Measurements from ENCODE around the gene SLC12A2.

SLC12A2 gene

DNA sequence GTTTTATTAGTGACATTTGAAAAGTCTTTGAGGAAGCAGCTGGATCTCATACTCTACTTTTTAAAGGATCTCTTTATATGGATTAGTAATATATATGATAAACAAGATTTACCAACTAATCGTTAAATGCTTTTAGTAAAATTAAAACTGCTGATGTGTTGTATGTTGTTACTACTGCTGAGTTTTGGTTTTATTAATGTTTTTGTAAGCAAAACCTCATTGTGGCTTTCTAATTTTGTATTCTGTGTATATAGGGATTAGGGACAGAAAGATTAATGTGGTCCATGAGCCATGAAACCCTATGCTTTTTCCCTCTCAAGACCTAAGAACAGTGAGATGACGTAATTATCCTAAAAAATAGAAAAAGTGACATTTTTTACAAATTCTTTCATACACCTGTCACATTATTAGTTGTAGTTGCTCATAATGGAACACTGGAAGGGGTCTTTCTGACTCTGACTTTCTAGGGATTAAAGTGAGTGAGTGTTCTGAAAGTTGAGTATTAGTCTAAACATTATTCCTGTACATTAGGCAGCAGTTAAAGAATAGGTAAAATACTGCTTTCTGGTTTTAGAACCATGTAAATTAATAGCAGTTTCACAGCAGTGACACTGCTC is 85.9 kb downstream of the SLC12A2 start:
- DNase-seq (ENCODE audit: low read depth in 2 of 2), result no peak

DNA sequence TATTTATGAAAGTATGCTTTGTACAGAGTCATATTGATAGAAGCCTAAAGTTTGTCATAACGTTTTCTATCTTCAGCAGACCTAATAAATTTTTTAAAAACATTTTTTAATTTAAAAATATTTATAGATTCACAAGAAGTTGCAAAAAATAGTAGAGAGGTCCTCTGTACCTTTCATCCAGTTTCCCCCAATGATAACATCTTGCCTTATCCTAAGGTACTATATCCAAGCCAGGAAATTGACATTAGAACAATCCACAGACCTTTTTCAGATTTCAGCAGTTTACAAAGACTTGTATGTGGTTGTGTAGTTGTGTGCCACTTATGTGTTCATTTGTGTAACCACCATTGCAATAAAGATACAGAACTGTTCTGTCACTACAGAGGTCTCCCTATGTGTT is 88.5 kb downstream of the SLC12A2 start:
- no peak for DNase-seq (ENCODE audit: low read depth in 2 of 2)

DNA sequence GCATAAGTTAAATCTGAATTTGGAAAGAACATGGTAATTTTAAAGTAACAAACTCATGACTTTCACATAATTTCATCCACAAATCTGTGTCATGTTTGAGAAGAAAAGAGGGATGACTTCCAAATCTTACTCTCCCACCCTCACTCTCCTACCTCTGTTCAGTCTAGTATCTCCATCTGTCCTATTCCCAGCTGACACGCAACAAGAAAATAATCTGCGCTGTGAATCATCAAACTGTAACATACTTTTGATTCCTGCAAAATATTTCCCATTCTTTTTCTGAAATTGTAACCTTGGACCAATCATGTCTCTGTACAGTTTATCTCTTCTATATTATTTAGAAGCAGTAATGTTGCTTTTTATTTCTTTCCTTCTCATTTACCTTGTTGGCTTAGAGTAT is 91.4 kb downstream of the SLC12A2 start:
- DNase-seq (ENCODE audit: low read depth in 2 of 2), result no peak

DNA sequence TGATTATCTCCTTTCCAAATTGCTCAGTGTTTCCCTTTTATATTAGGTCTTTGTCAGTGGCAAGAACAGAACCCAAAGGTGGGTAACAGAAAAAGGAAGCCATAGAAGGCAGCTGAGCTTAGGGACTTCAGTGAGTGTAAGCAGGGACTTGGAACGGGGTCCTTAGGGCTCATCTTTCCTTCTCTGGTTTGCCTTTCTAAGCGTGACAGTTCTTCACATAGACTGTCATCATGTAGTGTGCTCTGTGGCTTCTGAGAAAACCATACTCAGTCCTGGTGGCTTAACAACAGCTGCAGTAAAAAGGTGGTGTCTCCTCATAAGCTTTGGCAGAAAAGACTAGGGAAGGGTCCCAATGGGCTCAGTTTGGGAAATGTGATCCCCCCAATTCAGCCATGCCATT is 108.8 kb downstream of the SLC12A2 start:
- DNase-seq (ENCODE audit: low read depth in 2 of 2), result no peak

DNA sequence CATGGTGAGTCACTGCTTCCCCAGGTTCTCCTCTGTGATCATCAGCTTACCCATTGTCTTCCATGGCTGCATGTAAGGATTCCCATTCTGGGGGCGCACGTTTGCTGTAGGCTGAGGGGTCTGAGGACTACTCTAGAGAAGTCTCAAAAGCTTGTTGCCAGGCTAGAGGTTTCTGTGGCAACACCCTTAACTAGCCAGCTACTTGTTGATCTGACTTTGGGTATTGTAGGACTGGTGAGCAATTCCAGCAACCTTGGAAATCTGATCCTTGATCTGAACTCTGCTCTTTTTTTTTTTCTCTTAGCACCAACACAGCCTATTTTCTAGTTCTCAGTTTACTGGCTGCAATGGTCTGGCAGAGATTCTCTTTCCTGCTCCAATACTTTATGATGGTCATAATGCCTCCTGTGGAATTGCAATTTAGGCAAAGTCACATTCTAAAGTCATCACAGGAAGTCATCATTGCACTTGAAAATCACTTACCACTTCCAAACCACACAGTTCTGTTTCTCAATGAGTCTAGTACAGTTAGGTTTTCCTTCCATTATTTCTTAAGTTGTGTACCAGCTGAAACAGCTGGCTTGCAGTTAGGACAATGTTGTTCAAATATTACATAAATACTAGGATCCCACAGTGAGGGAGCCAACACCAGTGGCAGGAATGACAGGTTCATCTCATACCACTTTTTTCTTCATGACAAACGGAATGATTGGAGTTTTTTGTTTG is 110.3 kb downstream of the SLC12A2 start:
- DNase-seq (ENCODE audit: low read depth in 2 of 2), result no peak

DNA sequence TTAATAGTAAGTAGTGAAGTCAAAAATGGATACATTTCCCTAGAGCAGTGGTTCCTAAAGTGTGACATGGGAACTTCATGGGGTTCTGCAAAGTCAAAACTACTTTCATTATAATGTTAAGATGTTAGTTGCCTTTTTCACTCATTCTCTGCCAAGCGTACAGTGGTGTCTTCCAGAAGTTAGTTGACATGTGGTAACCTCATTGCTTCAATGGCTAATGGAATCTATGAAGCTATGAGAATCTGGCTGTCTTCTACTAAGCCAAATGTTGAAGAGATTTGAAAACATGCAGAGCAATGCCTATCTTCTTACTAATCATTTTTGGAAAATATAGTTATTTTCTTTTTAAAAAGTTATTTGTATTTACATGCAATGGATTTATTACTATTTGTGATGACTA is 111.8 kb downstream of the SLC12A2 start:
- no peak for DNase-seq (ENCODE audit: low read depth in 2 of 2)

DNA sequence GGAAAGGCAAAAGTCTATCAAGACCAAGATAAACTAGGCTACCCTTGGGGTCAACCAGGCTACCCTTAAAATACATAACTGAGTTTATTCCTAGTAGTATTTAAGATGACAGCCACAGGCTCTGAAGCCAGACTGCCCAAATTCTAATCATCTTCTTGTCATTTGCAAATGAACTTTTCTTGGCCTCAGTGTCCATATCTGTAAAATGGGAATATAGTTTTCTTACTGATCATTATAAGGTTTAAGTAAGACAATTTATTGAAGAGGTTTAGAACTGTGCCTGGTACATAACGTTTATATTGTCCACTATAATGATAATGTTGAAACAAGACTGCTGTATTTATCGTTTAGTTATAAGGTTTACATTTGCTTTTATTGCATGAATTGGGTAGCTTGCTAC is 112.5 kb downstream of the SLC12A2 start:
- no peak for DNase-seq (ENCODE audit: low read depth in 2 of 2)

DNA sequence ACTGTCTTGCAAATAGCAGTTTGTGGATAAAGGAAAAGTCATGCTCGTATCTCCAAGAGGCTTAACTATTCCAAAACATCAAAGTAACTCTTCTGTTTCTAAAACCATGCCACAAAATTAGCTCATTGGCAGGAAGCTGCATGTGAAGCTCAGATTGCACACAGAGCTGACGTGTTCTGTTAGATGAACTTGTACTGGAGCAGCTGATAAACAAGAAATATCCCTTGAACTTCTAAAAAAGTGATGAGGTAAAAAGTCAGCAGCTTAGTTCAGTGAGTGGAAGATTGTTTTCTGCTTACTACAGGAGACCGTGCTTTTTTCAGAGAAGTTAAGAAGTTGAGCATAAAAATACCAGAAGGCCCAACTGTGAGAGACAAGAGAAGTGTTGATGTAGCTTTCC is 113.2 kb downstream of the SLC12A2 start:
- no peak for DNase-seq (ENCODE audit: low read depth in 2 of 2)

DNA sequence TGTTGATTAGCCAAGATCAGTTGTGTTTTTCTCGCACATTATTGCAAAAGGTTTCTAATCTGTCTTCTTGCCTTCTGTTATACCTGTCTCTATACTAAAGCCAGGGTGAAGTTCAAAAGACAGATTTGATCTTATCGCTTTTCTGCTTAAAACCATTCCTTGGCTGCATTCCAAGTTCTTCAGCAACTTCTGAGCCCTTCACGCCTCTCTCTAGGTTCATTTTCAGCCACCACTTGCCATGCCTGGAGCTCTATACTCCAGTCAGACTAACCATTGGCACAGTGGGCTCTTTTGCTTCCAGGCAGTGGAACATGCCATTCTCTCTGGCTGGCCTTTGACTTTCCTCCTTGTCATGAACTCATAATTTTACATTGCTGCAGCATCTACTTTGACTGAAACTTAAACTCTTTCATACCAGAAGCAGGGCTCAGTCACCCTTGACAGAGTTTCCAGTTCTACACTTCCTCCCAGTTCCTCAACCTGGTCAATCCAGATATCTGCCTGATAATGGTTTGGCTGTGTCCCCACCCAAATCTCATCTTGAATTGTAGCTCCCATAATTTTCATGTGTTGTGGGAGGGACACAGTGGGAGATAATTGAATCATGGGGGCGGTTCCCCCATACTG is 114.4 kb downstream of the SLC12A2 start:
- DNase-seq (ENCODE audit: low read depth in 2 of 2), result no peak

DNA sequence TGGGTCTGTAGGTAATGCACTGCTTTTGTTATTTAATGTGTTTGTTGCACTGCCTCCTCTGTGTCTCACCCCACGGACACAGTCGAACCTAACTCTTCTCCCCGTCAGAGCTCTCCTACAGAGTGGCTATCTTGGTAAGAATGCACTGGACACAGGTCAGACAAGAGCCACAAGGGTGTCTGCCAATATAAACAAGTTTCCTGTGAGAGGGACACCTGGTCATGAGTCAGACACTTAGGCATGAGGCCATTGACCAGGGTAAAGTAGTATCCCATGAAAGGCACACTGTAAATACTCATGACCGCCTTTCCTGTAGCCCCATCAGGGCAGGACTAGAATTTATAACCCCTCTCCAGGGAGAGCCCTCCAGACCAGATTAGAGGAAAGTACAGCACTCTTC is 115.5 kb downstream of the SLC12A2 start:
- no peak for DNase-seq (ENCODE audit: low read depth in 2 of 2)

DNA sequence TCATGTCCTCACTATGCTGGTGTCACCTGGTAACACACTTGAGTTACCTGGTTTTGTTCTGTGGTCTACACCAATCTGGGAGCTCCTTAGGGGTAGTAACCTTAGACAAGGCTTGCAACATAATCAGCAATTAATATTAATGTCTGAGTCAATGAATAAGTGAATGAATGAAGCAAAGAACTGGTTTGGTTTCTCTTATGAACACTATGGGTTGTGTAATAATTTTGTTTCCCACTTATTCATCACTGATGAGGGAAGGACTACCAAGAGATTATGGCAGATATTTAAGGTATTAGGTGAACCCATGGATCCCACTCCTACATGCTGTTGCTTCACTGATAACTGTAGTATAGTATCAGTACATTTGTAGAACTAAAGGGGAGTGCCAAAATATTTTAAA is 116.0 kb downstream of the SLC12A2 start:
- DNase-seq (ENCODE audit: low read depth in 2 of 2), result no peak

DNA sequence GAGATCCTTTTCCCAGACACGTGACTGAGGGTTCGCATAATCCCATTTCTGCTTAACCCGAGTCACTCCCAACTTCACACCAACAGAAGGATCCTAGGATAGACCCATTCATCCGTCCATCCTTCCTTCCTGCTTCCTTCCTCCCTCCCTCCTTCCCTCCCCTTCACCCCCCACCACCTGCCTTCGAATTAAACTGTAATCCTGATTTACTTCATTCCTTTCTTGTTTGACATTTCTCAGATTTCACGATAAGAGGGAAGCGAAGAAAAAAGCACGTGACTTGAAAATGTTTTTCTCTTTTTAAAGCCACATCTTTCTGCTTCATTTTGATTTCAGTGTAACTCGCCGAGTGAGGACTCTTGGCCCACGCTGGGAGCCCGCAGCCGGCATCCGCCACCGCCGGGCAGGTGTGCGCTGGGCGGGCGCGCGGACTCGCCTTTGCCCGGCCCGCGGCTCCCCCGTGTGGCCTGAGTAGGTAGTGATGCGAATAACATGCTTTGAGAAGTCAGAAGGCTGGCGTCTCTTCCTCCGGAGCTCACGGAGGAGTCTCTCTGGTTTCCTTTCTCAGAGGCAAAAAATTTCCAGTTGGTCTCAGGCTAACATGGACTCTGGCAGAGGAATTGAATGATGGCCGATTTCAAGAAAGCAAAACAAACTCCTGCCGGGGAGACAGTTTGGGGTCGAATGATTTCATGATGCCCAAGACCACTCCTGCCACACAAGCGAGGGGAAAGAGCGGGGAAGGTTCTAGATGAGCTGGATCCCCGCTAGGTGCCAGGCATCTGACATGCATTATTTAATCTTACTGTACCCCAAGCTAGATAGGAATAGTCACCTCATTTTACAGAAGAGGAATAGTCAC is 117.7 kb downstream of the SLC12A2 start:
- peak; percentile 58 to 64 for DNase-seq (ENCODE audit: low read depth in 2 of 2)

DNA sequence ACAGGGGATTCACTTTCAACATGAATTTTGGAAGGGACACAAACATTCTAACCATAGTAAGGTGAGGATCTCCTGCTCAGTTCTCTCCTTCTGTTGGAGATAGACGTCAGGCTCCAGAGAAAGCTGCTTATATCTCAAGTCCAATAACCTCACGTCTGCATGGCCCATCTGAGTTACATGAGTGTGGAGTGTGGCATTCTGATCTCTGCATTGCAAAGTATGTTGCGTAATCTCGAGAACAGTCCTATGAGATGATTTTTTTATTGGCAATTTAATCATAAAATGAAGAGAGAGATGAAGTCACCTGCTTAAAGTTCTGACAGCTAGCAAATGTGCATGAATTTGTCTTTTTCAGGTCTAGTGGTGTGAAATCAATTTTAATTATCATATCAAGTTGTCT is 118.8 kb downstream of the SLC12A2 start:
- no peak for DNase-seq (ENCODE audit: low read depth in 2 of 2)

DNA sequence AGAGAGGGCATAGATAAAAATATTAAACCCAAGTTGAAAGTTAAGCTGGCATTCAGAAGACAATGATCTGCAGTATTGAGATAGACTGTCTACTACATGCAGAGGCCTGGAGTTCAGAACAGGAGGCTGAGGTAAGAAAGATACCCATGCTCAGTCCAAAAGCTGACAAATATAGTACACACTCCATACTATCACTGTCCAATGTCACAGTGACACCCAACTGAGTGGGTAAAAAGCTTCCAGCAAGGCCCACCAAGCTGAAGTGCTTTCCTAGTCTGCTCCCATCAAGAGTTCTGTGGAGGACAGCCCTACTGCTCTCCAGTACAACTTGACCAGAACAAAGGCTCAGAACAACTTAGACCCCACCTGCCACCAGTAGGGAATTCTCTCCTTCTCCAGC is 124.9 kb downstream of the SLC12A2 start:
- DNase-seq (ENCODE audit: low read depth in 2 of 2), result no peak

DNA sequence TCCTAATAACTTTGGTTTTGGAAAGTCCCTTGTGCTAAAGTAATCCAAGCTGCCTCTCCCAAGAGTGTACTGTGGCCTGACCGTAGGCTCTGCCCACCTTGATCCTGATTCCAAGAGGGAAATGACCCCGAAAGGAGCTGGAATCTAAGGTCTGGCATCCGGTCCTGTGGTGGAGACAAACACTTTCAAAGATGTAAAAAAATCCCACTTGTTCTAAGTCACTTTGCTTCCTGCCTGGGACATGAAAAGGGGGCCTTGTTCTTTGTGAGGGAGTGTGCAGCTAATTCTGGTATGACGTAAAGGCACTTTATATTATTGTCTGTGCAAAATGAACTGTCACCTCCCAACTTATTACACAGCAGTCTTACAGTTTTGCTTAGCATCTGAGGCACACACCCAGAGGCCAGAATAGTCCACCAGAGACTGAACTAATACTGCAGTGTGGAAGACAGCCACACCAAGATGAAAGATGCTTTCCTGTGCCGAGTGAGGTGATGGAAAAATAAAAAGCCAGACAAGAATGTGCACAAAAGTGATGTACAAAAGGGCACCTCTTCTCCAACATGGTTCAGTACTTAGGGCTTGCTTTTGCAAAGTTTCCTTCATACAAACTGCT is 128.7 kb downstream of the SLC12A2 start:
- no peak for DNase-seq (ENCODE audit: low read depth in 2 of 2)

DNA sequence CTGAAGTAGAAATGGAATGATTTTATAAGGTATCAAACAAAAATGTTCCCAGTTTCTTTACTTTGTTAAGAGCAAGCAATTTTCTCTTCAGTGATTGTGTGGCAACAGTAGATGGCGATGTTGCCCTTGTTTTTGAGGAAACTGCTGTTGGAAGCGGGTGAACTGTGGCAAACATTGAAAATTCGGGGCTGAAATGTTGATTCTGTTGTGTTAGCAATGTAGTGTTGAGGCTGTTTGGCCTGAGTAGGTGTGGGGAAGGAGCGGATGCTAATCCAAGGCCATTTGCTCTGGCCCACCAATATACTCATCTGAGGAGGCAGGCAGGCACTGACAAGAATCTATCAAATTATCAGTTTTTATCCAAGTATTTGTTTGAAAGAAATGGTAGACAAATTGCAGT is 129.8 kb downstream of the SLC12A2 start:
- no peak for DNase-seq (ENCODE audit: low read depth in 2 of 2)

DNA sequence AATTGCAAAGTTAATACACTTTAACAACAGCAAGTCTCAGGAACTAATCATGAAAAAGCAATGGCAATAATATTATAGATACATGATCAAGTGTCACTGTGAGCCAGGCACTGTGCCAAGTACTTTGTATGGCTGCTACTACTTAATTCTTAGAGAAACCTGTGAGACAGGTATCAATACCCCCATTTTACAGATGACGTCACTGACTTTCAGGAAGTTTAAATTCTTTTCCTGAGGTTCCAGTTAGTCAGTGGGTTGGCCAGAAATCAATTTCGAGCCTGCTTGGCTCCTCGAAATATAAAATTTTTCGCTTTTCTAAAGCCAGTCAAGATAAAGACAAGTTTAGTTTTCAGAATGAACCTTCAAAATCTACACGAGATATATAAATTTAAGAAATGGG is 130.3 kb downstream of the SLC12A2 start:
- DNase-seq (ENCODE audit: low read depth in 2 of 2), result no peak

DNA sequence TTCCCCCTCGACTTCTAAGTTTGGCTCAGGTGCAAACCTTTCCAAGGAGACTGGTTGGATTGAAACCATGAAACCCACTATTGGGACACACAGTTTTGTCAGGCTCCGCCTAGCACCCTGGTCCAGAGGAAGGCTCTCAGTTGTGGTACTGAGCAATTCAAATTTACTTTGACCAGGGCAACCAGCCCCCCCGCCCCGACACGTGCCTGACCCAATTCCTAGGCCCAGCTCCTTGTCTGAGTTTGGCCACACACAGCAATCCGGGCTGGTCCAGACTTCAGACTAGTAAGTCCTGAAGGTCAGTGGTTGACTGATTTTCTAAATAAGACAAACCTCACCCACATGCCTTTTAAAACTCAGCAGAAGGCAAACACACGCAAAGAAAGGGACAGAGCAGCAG is 132.7 kb downstream of the SLC12A2 start:
- no peak for DNase-seq (ENCODE audit: low read depth in 2 of 2)

DNA sequence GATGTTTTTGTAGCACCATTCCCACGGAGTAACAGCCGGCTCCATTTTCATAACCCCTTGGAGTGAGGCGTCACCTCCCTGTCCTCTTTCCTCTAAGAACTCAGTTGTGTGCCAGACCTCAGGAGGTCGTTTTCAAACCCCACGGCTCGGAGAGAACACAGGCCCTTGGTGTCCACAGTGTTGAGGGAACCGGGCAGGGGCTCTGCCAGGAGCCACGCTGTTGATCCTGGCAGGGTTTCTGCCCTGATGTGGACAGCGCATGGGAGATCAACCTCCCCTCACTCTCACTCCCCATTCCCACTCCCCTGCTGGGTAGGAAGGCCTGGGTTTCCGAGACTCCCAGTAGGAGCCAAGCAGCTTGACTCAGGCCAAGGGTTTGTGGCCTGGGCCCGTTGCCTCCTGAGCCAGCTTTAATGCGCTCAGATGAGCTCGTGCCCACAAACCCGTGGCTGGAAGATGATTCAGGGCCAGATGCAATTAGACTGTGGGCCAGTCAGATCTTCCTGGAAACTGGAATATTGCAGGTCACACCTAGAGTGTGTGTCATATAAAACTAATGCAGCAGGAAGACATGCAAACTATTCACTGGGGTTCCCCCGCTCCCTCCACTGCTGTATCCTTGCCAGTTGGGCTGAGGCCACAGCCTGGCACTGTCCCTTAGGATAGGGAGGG is 133.4 kb downstream of the SLC12A2 start:
- no peak for DNase-seq (ENCODE audit: low read depth in 2 of 2)

DNA sequence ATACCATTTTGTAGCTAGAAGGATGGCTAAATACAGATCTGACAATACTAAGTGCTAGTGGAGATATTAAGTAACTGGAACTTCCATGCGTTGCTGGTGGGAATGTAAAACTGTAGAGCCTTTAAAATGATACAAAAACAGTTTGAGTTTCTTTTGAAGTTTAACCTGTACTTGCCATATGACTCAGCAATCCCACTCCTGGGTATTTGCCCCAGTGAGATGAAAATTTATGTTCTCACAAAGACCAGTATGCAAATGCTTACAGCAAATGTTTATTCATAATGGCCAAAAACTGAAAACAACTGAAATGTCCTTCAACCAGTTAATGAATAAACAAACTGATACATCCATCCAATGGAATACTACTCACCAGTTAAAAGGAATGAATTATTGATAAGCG is 137.3 kb downstream of the SLC12A2 start:
- no peak for DNase-seq (ENCODE audit: low read depth in 2 of 2)

DNA sequence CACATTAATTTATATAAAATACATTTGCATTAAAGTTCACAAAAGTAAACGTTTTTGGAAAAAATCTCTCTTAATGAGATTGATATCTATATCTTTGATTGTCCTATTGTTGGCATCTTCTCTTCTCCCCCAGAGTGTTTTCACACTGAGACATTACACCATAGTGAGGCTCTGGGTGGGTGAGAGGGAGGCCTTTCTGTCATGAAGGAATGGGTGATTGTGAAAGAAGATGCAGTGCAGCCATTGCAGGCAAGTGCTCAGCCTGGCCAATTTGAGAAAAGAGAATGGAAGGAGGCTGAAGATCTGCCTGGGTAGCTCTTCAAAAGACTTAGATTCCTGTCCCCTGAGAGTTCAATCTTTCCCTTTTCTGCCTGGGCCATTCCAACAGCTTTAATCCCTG is 140.8 kb downstream of the SLC12A2 start:
- DNase-seq (ENCODE audit: low read depth in 2 of 2), result no peak
